ENCODE measurements around the gene FUT8.
A peak's percentile ranks its signal among the peaks of the same experiment; 100 is the strongest.

Gene FUT8

GRCh38 chr14:65478017-65478416 is 65.5 kb downstream of the FUT8 start:
- DNase-seq (ENCODE audit: low read depth), result no peak
- TF ChIP-seq CTCF (conservative IDR thresholded peaks at IDR 0.05; ENCODE audit: low read depth, low read length), result no peak

GRCh38 chr14:65478596-65478995 is 66.1 kb downstream of the FUT8 start:
- peak; percentile 65 for DNase-seq (ENCODE audit: low read depth)
- no peak for TF ChIP-seq CTCF (conservative IDR thresholded peaks at IDR 0.05; ENCODE audit: low read depth, low read length)
- no peak overlapping the region for H3K4me3 ChIP-seq (ENCODE audit: low read depth, low read length)

More at GRCh38 chr14:65478017-65478416, 65.5 kb downstream of the FUT8 start:
- no peak overlapping the region for H3K4me3 ChIP-seq (ENCODE audit: low read depth, low read length)

- H3K4me3 ChIP-seq (ENCODE audit: low read depth, low read length), result no peak overlapping the region
- TF ChIP-seq CTCF (conservative IDR thresholded peaks at IDR 0.05; ENCODE audit: low read depth, low read length), result no peak
- no peak for DNase-seq (ENCODE audit: low read depth)
Measured at GRCh38 chr14:65479386-65479785, 66.9 kb downstream of the FUT8 start.

GRCh38 chr14:65482757-65483438 is 70.4 kb downstream of the FUT8 start:
- TF ChIP-seq CTCF (conservative IDR thresholded peaks at IDR 0.05; ENCODE audit: low read depth, low read length), result no peak
- H3K4me3 ChIP-seq (ENCODE audit: low read depth, low read length), result no peak overlapping the region
- peak; percentile 24 for DNase-seq (ENCODE audit: low read depth)

- no peak for DNase-seq (ENCODE audit: low read depth)
Measured at GRCh38 chr14:65483647-65484046, 71.1 kb downstream of the FUT8 start.

GRCh38 chr14:65485516-65485915 is 73.0 kb downstream of the FUT8 start:
- no peak overlapping the region for H3K4me3 ChIP-seq (ENCODE audit: low read depth, low read length)
- DNase-seq (ENCODE audit: low read depth), result no peak
- TF ChIP-seq CTCF (conservative IDR thresholded peaks at IDR 0.05; ENCODE audit: low read depth, low read length), result no peak

More at GRCh38 chr14:65483647-65484046, 71.1 kb downstream of the FUT8 start:
- TF ChIP-seq CTCF (conservative IDR thresholded peaks at IDR 0.05; ENCODE audit: low read depth, low read length), result no peak
- H3K4me3 ChIP-seq (ENCODE audit: low read depth, low read length), result no peak overlapping the region

GRCh38 chr14:65486863-65487262 is 74.3 kb downstream of the FUT8 start:
- TF ChIP-seq CTCF (conservative IDR thresholded peaks at IDR 0.05; ENCODE audit: low read depth, low read length), result no peak
- no peak overlapping the region for H3K4me3 ChIP-seq (ENCODE audit: low read depth, low read length)
- DNase-seq (ENCODE audit: low read depth), result peak; percentile 48

All from choroid plexus epithelial cell (primary cell).